Measurements from ENCODE around the gene OR10H1. TPM values are rescaled to one million over a fixed set of nuclear protein-coding genes. Genes with fewer than 3 reads are reported as not detected.
A peak's percentile ranks its signal among the peaks of the same experiment; 100 is the strongest.

The OR10H1 gene
- total and polyA plus RNA-seq, 9 of the 15 experiments (the other 6 are each of a cell fraction or from before 2014, with no cell fraction given), result not detected

- TF ChIP-seq, protein P1, sequence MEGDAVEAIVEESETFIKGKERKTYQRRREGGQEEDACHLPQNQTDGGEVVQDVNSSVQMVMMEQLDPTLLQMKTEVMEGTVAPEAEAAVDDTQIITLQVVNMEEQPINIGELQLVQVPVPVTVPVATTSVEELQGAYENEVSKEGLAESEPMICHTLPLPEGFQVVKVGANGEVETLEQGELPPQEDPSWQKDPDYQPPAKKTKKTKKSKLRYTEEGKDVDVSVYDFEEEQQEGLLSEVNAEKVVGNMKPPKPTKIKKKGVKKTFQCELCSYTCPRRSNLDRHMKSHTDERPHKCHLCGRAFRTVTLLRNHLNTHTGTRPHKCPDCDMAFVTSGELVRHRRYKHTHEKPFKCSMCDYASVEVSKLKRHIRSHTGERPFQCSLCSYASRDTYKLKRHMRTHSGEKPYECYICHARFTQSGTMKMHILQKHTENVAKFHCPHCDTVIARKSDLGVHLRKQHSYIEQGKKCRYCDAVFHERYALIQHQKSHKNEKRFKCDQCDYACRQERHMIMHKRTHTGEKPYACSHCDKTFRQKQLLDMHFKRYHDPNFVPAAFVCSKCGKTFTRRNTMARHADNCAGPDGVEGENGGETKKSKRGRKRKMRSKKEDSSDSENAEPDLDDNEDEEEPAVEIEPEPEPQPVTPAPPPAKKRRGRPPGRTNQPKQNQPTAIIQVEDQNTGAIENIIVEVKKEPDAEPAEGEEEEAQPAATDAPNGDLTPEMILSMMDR (IDR thresholded peaks at IDR 0.05 in 2 of 3, conservative IDR thresholded peaks at IDR 0.05 in 1 of 3; ENCODE audit: insufficient read depth in 2 of 3, low read depth in 1 of 3, low read length in 3 of 3), result no peak
- TF ChIP-seq KDM1A (IDR thresholded peaks at IDR 0.05), result no peak
- TF ChIP-seq GATA2 (CRISPR knock-in tag; IDR thresholded peaks at IDR 0.05), result peak; percentile 57; the same call in 1 of the 2 replicates
- TF ChIP-seq SOX6 (IDR thresholded peaks at IDR 0.05), result peak; percentile 13; the same call in 1 of the 2 replicates
- TF ChIP-seq SIN3B (IDR thresholded peaks at IDR 0.05; ENCODE audit: low read depth), result no peak
- peak; percentile 87 for TF ChIP-seq POLR2H (tag; IDR thresholded peaks at IDR 0.05; ENCODE audit: low read depth)
- TF ChIP-seq, protein P2, sequence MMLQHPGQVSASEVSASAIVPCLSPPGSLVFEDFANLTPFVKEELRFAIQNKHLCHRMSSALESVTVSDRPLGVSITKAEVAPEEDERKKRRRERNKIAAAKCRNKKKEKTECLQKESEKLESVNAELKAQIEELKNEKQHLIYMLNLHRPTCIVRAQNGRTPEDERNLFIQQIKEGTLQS (IDR thresholded peaks at IDR 0.05), result peak; percentile 85
- TF ChIP-seq, protein P2 (CRISPR knock-in tag; conservative IDR thresholded peaks at IDR 0.05), result no peak
- TF ChIP-seq TRIM24 (IDR thresholded peaks at IDR 0.05), result peak in 1 of 2 experiments; percentile 53; a peak in 1 of 4 replicates
- peak; percentile 58; the same call in 1 of the 2 replicates for TF ChIP-seq IRF9 (tag; IDR thresholded peaks at IDR 0.05)
- no peak for TF ChIP-seq CREB1 (IDR thresholded peaks at IDR 0.05)
- TF ChIP-seq CREB1 (CRISPR knock-in tag; IDR thresholded peaks at IDR 0.05), result peak; percentile 34
- TF ChIP-seq ETS2 (tag; IDR thresholded peaks at IDR 0.05; ENCODE audit: borderline replicate concordance, poor library complexity, severe bottlenecking), result no peak
- no peak for TF ChIP-seq TSC22D4 (tag; IDR thresholded peaks at IDR 0.05)
- no peak for TF ChIP-seq RBM34 (IDR thresholded peaks at IDR 0.05; ENCODE audit: borderline replicate concordance, insufficient read depth, low read length)
- no peak; the same call in 1 of the 2 replicates for TF ChIP-seq NFRKB (IDR thresholded peaks at IDR 0.05; ENCODE audit: low read depth)
- TF ChIP-seq NRF1 (conservative IDR thresholded peaks at IDR 0.05 in 1 of 2, IDR thresholded peaks at IDR 0.05 in 1 of 2), result peak in 1 of 2 experiments; percentile 31; a peak in 2 of 4 replicates
- TF ChIP-seq MYBL2 (IDR thresholded peaks at IDR 0.05; ENCODE audit: low read depth), result no peak
- no peak for TF ChIP-seq MYBL2 (CRISPR knock-in tag; IDR thresholded peaks at IDR 0.05; ENCODE audit: borderline replicate concordance)
- peak; percentile 58; the same call in 1 of the 2 replicates for TF ChIP-seq ZNF143 (CRISPR knock-in tag; IDR thresholded peaks at IDR 0.05)
- TF ChIP-seq, protein P3, sequence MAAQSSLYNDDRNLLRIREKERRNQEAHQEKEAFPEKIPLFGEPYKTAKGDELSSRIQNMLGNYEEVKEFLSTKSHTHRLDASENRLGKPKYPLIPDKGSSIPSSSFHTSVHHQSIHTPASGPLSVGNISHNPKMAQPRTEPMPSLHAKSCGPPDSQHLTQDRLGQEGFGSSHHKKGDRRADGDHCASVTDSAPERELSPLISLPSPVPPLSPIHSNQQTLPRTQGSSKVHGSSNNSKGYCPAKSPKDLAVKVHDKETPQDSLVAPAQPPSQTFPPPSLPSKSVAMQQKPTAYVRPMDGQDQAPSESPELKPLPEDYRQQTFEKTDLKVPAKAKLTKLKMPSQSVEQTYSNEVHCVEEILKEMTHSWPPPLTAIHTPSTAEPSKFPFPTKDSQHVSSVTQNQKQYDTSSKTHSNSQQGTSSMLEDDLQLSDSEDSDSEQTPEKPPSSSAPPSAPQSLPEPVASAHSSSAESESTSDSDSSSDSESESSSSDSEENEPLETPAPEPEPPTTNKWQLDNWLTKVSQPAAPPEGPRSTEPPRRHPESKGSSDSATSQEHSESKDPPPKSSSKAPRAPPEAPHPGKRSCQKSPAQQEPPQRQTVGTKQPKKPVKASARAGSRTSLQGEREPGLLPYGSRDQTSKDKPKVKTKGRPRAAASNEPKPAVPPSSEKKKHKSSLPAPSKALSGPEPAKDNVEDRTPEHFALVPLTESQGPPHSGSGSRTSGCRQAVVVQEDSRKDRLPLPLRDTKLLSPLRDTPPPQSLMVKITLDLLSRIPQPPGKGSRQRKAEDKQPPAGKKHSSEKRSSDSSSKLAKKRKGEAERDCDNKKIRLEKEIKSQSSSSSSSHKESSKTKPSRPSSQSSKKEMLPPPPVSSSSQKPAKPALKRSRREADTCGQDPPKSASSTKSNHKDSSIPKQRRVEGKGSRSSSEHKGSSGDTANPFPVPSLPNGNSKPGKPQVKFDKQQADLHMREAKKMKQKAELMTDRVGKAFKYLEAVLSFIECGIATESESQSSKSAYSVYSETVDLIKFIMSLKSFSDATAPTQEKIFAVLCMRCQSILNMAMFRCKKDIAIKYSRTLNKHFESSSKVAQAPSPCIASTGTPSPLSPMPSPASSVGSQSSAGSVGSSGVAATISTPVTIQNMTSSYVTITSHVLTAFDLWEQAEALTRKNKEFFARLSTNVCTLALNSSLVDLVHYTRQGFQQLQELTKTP (IDR thresholded peaks at IDR 0.05; ENCODE audit: low read depth in 1 of 2, partially characterized antibody in 2 of 2), result peak; percentile 32 to 36
- TF ChIP-seq FOS (IDR thresholded peaks at IDR 0.05; ENCODE audit: extremely low read depth, insufficient read length), result no peak
These were observed 12.7 kb upstream of the OR10H1 start (continued) for GRCh38 chr19:15828121-15828610.
